GM10266 (cell line): ENCODE data around the gene TTC23.

ENCODE experiments used
- DNase-seq: peaks from one replicate; pipeline ENCODE4 v3.0.0; 2012; ENCODE audit errors: extremely low spot score
- TF ChIP-seq, protein P1 (sequence below): IDR thresholded peaks from 2 replicates; pipeline ENCODE4 v1.5.1; 2012; ENCODE audit warnings: mild to moderate bottlenecking, low read depth; ENCODE audit not compliant: control insufficient read depth, insufficient read depth; ENCODE audit errors: missing control alignments

Gene TTC23

DNA sequence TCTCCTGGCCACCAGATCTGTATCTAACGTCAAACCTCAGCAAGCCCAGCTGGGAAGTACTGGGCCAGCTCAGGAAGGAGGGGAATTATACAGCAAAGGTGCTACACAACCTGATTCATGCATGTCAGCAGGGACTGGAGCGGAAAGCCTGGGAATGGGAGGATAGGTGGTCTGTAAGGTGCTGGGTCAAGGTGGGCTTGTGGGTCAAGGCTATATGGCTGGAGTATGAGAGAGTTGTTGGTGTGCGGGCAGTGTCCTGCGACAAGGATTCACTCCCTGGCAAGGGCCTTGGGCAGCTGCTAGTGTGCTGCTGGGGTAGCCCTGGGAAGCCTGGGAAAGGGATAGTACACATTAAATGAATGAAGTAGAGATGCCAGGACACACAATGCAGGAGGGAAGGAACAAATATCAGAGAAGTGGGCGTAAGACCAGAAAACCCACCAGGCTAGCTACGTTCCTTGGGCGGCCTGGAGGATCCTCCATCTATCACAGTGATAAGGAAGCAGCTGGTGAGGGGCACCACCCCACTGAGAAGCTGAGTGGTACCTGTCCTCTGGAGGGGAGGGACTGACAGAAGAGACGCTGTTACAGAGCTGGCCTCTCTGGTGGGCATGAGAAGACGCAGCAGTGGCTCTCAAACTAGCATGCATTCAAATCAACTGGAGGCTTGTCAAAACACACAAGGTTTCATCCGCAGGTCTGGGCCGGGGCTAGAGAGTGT, 153.0 kb downstream of the TTC23 start:
- DNase-seq, result no peak
- TF ChIP-seq, protein P1, sequence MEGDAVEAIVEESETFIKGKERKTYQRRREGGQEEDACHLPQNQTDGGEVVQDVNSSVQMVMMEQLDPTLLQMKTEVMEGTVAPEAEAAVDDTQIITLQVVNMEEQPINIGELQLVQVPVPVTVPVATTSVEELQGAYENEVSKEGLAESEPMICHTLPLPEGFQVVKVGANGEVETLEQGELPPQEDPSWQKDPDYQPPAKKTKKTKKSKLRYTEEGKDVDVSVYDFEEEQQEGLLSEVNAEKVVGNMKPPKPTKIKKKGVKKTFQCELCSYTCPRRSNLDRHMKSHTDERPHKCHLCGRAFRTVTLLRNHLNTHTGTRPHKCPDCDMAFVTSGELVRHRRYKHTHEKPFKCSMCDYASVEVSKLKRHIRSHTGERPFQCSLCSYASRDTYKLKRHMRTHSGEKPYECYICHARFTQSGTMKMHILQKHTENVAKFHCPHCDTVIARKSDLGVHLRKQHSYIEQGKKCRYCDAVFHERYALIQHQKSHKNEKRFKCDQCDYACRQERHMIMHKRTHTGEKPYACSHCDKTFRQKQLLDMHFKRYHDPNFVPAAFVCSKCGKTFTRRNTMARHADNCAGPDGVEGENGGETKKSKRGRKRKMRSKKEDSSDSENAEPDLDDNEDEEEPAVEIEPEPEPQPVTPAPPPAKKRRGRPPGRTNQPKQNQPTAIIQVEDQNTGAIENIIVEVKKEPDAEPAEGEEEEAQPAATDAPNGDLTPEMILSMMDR, result no peak

DNA sequence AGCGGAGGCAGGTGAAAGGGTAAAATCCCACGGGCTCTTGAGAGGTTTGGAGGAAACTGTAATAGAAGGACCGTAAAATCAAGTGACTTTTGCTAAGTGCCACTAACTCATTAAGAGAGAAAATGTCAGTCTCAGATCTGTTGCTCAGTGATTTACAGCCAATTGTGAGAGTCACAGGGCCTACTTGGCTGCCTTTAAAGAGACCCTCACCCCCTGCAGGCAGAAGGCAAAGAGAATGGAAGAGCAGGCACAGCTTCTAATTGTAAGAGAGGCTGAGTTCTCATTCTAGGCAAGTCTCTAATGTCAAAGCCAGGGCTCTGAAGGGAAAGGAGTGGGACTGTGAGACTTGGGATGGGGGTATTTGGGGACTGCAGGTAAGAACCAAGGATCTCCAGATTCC, 153.8 kb downstream of the TTC23 start:
- DNase-seq, result no peak
- TF ChIP-seq, protein P1, result no peak

DNA sequence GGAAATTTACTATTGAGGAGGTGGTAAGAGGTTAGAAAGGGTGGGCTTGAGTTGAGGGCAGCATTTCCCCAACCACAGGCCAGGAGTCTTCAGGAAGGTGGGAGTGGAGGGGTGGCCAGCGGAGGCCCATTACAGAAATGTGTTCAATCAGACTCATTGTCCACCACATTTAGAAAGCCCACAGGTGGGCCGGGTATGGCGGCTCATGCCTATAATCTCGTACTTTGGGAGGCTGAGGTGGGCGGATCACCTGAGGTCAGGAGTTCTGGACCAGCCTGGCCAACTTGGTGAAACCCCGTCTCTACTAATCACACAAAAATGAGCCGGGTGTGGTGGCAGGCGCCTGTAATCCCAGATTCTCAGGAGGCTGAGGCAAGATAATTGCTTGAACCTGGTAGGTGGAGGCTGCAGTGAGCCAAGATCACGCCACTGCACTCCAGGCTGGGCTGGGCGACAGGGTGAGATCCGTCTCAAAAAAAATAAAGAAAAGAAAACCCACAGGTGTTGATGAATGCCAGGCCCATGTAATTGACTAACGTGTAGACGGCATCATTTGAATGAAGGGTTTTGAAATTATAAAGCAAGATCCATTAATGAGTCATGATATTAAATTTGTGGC, 156.7 kb downstream of the TTC23 start:
- TF ChIP-seq, protein P1, result no peak
- peak; percentile 1 for DNase-seq

DNA sequence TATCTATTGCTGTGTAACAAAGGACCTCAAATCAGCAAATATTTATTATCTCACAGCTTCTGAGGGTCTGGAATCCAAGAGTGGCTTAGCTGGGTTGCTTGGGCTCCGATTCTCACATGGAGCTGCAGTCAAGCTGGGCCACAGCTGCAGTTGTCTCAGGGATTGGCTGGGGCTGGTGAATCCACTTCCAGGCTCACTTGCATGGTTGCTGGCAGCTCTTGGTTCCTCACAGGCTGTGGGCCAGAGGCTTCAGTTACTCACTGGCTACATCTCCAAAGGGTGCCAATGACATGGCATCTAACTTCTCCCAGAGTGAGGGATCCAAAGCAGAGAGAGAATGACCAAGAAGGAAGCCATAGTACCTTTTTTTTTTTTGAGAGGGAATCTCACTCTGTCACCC, 158.4 kb downstream of the TTC23 start:
- no peak for DNase-seq
- TF ChIP-seq, protein P1, result no peak

DNA sequence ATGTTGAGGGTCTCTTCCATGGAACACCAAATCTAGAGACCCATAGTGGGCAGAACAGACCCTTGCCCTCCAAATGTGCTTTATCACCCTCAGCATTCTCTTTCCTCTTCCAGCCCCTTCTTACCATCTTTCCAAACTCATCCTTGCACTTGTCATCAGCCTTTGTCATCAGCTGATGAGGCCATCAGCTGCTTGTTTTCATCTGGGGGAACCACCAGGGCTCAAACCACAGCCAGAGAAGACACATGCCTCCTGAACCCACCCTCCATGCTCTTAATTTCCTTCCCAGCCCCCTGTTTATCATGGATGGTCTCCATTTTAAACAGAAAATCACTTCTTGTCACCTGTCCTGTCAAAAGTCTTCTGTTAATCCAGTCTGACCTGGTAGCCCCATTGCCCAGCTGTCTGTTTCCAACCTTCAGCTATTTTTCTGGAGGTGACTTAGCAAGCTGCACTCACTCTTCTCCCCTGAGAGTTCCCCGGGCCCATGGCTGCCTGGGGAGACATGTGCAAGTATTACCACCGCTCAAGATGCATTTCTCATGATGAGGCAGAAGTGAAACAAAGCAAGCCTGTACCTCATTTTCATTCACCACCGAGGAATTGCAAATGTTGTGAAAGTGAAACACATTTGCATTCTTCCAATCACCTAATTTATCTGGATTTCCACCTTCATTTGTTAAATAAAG, 159.2 kb downstream of the TTC23 start:
- peak; percentile 78 for DNase-seq
- TF ChIP-seq, protein P1, result no peak

DNA sequence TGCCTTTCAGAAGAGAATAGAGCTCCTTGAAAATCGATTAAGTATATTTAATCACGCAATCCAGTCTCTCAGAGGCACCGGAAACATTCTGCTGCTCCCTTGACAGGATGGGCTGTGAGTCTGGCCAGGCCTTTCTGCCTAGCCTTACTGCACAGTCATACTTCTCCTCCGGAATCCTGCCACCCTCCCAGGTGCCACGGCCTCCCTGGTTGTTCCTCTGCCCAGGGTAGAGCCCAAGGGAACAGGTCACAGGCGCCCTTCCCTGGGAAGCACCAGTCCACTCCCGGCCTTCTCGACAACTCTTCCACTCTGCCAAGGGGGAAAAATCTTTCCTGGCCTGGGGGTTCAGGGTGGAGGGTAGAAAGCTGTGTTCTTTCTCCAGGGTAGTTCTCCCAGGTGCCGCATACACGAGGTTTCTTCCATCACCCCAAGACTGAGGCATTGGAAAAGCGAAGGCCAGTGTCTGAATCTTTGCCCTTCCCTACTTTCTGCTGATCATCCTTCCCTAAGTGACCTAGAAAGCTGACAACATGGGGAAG, 161.9 kb downstream of the TTC23 start:
- no peak for DNase-seq
- TF ChIP-seq, protein P1, result no peak
